Hepatic stellate cell (primary cell): ENCODE data around the gene HBEGF.
A peak's percentile ranks its signal among the peaks of the same experiment; 100 is the strongest.
"Not testable (repeated sequence)": the region's sequence is repeated elsewhere in the genome, so short reads cannot be mapped to it uniquely, and the experiment has no call there.

ENCODE experiments used
- DNase-seq: peaks from one replicate; pipeline ENCODE4 v3.0.0; 2011; ENCODE audit warnings: low spot score

Gene HBEGF

GRCh38 chr5:140360681-140361479, 14.5 kb upstream of the HBEGF start:
- DNase-seq, result no peak

- no peak for DNase-seq
Measured at GRCh38 chr5:140360101-140360500, 13.7 kb upstream of the HBEGF start, which contains the start of gene SLC4A9. TSS of gene SLC4A9 (plus strand) at chr5:140360194. CDS start at chr5:140360237, 43 bp downstream.

GRCh38 chr5:140358738-140359310, 12.4 kb upstream of the HBEGF start:
- DNase-seq, result peak; percentile 72

GRCh38 chr5:140357726-140358093, 11.3 kb upstream of the HBEGF start:
- DNase-seq, result peak; percentile 89

- DNase-seq, result no peak
Measured at GRCh38 chr5:140356853-140357725, 10.7 kb upstream of the HBEGF start.

- DNase-seq, result no peak
Measured at GRCh38 chr5:140355546-140355945, 9.1 kb upstream of the HBEGF start.

GRCh38 chr5:140351609-140352334, 5.4 kb upstream of the HBEGF start:
- DNase-seq, result peak; percentile 75

GRCh38 chr5:140349244-140349643, 2.8 kb upstream of the HBEGF start:
- DNase-seq, result no peak

GRCh38 chr5:140348104-140348503, 1.7 kb upstream of the HBEGF start:
- DNase-seq, result no peak

GRCh38 chr5:140347360-140347759, 957 bp upstream of the HBEGF start:
- no peak for DNase-seq

- DNase-seq, result peak; percentile 83
Measured at GRCh38 chr5:140345919-140346347, 470 bp downstream of the HBEGF start.

- DNase-seq, result peak; percentile 38
Measured at GRCh38 chr5:140344683-140345423, 1.6 kb downstream of the HBEGF start.

- DNase-seq, result not testable (repeated sequence)
Measured at GRCh38 chr5:140343849-140344248, 2.6 kb downstream of the HBEGF start.

GRCh38 chr5:140342896-140343295, 3.5 kb downstream of the HBEGF start:
- DNase-seq, result no peak

- no peak for DNase-seq
Measured at GRCh38 chr5:140342287-140342686, 4.1 kb downstream of the HBEGF start.

GRCh38 chr5:140341591-140341990, 4.8 kb downstream of the HBEGF start:
- no peak for DNase-seq

GRCh38 chr5:140340605-140341121, 5.7 kb downstream of the HBEGF start:
- no peak for DNase-seq

- DNase-seq, result no peak
Measured at GRCh38 chr5:140339636-140340035, 6.8 kb downstream of the HBEGF start.

- no peak for DNase-seq
Measured at GRCh38 chr5:140338908-140339307, 7.5 kb downstream of the HBEGF start.

- no peak for DNase-seq
Measured at GRCh38 chr5:140338336-140338735, 8.1 kb downstream of the HBEGF start.

- DNase-seq, result no peak
Measured at GRCh38 chr5:140337880-140338279, 8.5 kb downstream of the HBEGF start.
